ENCODE data around the gene FHAD1.
A peak's percentile ranks its signal among the peaks of the same experiment; 100 is the strongest.

The FHAD1 gene

DNA sequence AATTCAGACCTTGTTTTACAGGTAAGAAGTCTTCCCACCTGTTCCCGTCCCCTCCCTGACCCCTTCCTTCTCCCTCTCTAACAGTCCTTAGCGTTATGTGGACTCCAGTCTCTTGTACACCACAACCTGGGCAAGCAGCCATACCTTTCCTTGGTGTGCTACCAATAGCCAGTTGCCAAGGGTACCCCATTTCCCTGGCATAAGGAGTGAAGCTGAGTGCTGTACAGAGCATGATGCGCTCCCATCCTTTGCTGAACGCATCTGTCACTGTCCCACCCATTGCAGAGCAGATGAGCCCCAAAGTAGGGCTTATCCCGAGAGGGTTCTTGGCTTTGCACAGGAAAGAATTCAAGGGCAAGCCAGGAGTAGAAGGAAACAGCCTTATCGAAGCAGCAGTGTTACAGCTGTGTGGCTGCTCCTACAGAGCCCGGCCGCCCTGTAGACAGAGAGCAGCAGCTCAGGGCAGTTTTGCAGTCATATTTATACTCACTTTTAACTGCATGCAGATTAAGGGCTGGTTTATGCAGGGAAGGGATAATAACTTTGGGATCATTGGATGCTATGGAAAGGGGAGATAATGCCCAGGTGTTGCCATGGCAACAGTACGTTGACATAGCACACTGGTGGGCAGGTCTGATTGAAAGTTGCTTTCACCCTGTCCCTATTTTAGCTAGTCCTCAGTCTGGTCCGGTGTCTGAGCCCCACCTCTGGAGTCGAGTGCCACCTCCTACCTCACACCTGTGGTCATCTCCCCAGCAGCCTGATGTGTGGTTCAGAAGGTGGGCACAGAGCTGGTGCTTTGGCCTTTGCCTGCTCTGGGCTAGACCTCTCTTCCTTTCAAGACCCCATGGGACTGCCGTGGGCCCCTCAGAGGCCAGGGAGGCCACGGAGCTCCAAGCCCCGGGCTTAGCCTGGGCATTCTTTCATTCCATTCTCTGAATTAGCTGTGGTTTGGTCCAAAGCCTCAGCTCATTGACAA lies 5.1 kb downstream of the FHAD1 start:
- no peak for DNase-seq (ENCODE audit: low spot score in 2 of 2)
- Mint-ChIP-seq H3K36me3 (no peaks in the 10 kb centered on the region), H3K4me3 (no peak overlapping the region), H3K27me3 (peaks cover 24% of the 10 kb centered on the region), H3K4me1 (peaks cover 6% of the 10 kb centered on the region), H3K9me3 (no peaks in the 10 kb centered on the region), H3K27ac (no peak overlapping the region)
- no peak for ATAC-seq (ENCODE audit: low read depth)

DNA sequence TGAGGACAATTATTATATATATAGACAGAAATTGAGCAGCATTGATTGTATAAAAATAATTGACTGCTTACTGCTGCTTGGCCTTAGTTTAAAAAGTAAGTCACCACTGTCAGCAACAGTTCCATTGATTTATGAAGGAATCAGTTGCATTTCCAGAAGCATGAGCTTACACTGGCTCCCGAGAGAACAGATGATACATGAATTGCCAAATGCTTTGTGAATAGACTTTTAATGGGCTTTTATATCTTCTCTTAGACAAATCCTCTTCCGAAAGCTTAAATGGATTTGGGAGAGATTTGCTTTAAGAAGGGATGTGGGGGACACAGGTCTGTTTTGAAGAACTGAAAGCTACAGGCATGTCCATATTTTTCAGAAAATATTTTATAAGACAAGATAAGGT lies 7.5 kb downstream of the FHAD1 start:
- no peak overlapping the region for H3K4me3 Mint-ChIP-seq
- H3K27ac Mint-ChIP-seq, result no peak overlapping the region
- no peaks in the 10 kb centered on the region for H3K36me3 Mint-ChIP-seq
- ATAC-seq (ENCODE audit: low read depth) (no peak), DNase-seq (ENCODE audit: low spot score in 2 of 2) (no peak)
- H3K27me3 Mint-ChIP-seq, result peaks cover 21% of the 10 kb centered on the region
- H3K4me1 Mint-ChIP-seq, result peaks cover 3% of the 10 kb centered on the region
- no peaks in the 10 kb centered on the region for H3K9me3 Mint-ChIP-seq

DNA sequence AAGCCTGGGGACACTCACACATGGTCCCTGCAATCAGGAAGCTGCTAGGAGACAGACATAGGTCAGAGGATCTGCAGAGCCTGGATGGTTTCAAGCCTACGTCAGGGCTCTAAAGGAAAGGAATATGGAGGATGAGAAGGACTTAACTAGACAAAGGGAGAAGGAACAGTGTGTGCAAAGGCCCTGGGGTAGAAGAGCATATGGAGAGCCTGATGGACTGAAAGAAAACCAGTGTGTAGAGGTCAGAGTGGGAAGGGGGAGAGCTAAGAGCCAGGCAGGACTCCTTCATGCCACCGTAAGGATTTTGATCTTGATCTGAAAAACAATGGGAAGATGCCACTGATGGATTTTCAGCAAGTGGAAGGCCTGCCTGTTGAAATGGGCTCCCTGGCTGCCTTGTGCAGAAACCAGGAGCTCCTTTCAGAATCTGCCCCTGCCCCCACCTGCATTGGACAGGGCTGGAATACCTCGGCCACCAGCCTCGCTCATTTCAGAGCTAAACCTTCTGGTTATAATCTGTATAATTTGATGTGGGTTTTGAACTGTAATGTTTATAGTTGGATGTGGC lies 8.6 kb downstream of the FHAD1 start:
- DNase-seq (ENCODE audit: low spot score in 2 of 2), result no peak
- H3K27me3 Mint-ChIP-seq, result peaks cover 16% of the 10 kb centered on the region

DNA sequence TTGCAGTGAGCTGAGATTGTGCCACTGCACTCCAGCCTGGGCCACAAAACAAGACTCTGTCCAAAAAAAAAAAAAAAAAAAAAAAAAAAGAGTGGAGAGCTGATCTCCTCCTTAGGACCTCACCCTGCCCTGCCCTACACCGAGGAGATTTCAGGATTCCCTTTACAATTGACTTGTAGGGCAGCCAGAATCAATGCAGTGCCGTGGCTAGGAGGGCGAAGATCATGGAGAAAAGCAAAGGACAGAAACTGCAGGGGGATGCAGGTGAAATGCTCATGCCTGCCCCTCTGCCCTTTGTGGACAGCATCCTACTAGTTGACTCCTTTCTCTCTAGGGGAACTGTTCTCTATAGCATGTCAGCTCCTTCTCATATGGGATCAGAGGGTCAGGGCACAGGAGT lies 9.6 kb downstream of the FHAD1 start:
- peaks cover 22% of the 10 kb centered on the region for H3K27me3 Mint-ChIP-seq
- ATAC-seq (ENCODE audit: low read depth) (no peak), DNase-seq (ENCODE audit: low spot score in 2 of 2) (no peak)
- H3K9me3 Mint-ChIP-seq, result no peaks in the 10 kb centered on the region
- peaks cover 4% of the 10 kb centered on the region for H3K4me1 Mint-ChIP-seq
- no peaks in the 10 kb centered on the region for H3K36me3 Mint-ChIP-seq
- no peak overlapping the region for H3K27ac Mint-ChIP-seq
- no peak overlapping the region for H3K4me3 Mint-ChIP-seq

More for the DNA sequence above, 8.6 kb downstream of the FHAD1 start:
- no peaks in the 10 kb centered on the region for H3K9me3 Mint-ChIP-seq
- H3K36me3 Mint-ChIP-seq, result no peaks in the 10 kb centered on the region
- H3K27ac Mint-ChIP-seq, result no peak overlapping the region
- no peak overlapping the region for H3K4me3 Mint-ChIP-seq
- ATAC-seq (ENCODE audit: low read depth), result no peak
- H3K4me1 Mint-ChIP-seq, result peaks cover 3% of the 10 kb centered on the region

DNA sequence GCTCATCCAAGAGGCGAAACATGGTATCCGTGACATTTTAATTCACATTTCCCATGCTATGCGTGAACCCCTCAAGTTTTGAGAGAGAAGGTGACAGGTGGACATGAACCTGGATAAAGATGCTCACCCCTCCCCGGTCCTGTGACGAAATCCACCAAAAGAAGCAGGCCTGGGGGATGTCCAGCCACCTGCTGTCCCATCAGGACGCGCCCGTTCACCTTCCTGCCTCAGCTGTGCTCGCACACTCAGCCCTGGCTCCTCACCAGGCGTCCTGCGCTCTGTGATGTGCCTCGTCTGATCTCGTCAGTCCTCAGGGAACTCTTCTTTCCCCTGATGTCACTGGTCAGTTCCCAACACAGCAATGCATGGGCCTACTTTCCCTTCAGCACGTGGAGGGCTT lies 10.3 kb downstream of the FHAD1 start:
- no peak for ATAC-seq (ENCODE audit: low read depth)
- Mint-ChIP-seq H3K9me3 (no peaks in the 10 kb centered on the region), H3K4me3 (no peak overlapping the region), H3K27ac (no peak overlapping the region), H3K36me3 (no peaks in the 10 kb centered on the region), H3K4me1 (peaks cover 8% of the 10 kb centered on the region), H3K27me3 (peaks cover 22% of the 10 kb centered on the region)
- no peak for DNase-seq (ENCODE audit: low spot score in 2 of 2)

DNA sequence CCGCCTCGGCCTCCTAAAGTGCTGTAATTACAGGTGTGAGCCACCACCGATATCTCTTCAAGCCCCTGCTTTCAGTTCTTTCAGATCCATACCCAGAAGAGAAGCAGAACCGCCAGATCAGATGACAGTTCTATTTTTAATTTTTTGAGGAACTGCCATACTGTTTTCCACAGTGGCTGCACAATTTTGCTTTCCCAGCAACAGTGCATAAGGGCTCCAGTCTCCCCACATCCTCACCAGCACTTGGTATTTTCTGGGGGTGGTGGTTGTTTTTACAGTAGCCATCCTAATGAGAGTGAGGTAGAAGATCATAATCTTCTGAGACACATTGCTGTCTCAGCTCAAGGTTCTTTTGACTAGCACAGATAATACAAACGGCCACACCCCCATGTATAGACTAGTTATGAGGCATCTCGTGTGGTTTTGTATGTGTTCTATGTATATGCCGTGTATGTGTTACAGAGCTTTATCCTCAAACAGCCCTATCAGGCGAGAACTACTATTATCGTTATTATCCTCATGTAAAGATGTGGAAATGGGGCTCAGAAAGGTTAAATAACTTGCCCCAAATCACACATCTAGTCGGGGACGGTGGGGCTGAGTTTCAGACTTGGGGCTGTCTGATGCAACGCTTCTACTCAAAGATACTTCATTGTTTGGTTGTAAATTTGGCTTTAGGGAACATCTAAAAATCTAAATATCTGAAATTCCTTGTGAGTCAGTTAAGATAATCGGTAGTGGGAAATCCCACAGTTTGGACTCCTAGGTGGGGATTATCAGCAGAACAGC lies 12.0 kb downstream of the FHAD1 start:
- no peaks in the 10 kb centered on the region for H3K9me3 Mint-ChIP-seq
- no peak for DNase-seq (ENCODE audit: low spot score in 2 of 2)
- no peak overlapping the region for H3K27ac Mint-ChIP-seq
- ATAC-seq (ENCODE audit: low read depth), result no peak
- no peaks in the 10 kb centered on the region for H3K36me3 Mint-ChIP-seq
- no peak overlapping the region for H3K4me3 Mint-ChIP-seq
- peaks cover 5% of the 10 kb centered on the region for H3K4me1 Mint-ChIP-seq
- H3K27me3 Mint-ChIP-seq, result peaks cover 26% of the 10 kb centered on the region

DNA sequence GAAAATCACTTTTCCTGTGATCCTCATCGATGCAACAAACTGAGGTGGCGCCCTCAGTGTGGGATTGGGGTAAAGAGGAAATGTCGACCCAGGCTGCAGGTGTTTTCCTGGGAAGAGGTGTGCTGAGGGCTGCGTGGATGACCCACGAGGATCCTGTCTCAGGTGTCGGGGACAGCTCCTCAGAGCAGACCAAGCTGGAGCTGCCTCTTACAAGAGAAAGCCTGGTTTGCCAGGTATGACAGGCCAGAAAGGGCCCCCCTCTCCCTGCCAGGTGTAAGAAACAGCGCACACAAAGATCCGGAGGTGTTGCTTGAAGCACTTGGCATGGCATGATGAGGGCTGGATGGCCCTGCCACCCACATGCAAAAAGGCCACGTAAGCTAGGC lies 12.6 kb downstream of the FHAD1 start:
- no peak for ATAC-seq (ENCODE audit: low read depth)
- H3K27ac Mint-ChIP-seq, result no peak overlapping the region
- H3K9me3 Mint-ChIP-seq, result no peaks in the 10 kb centered on the region
- H3K4me3 Mint-ChIP-seq, result no peak overlapping the region
- H3K36me3 Mint-ChIP-seq, result no peaks in the 10 kb centered on the region
- peaks cover 27% of the 10 kb centered on the region for H3K27me3 Mint-ChIP-seq
- DNase-seq (ENCODE audit: low spot score in 2 of 2), result no peak
- H3K4me1 Mint-ChIP-seq, result peaks cover 5% of the 10 kb centered on the region

DNA sequence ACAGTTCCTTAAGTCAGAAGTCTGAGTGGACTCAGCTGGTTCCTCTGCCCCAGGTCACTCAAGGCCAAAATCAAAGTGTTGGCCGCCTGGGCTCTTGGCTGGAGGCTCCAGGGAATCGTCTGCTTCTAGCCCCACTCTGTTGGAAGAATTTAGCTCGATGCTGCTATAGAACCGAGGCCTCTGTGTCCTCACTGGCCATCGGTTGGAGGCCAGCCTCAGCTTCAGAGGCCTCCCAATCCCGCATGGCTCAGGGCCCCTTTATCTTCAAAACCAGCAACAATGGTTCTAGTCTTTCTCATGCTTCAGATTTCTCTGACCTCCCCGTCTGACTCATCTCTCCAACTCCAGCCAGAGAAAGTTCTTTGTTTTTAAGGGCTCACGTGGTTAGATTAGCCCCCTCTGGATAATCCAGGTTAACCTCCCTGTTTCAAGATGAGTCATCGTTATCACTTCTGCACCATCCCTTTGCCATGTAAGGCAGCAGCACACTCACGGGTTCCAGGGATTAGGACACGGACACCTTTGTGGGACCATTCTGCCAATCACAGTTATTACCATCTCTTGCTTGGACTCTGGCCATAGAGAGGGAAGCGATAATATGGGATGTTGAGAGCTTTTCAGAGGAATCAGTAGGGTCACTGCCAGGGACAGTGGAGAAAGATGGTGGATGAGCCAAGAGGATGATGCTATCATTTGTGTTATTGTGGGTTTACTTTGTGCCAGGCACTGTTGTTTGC lies 13.6 kb downstream of the FHAD1 start:
- H3K36me3 Mint-ChIP-seq, result no peaks in the 10 kb centered on the region
- no peak overlapping the region for H3K27ac Mint-ChIP-seq
- ATAC-seq (ENCODE audit: low read depth) (no peak), DNase-seq (ENCODE audit: low spot score in 2 of 2) (no peak)
- H3K9me3 Mint-ChIP-seq, result no peaks in the 10 kb centered on the region
- peaks cover 28% of the 10 kb centered on the region for H3K27me3 Mint-ChIP-seq
- H3K4me3 Mint-ChIP-seq, result no peak overlapping the region
- peaks cover 5% of the 10 kb centered on the region for H3K4me1 Mint-ChIP-seq

DNA sequence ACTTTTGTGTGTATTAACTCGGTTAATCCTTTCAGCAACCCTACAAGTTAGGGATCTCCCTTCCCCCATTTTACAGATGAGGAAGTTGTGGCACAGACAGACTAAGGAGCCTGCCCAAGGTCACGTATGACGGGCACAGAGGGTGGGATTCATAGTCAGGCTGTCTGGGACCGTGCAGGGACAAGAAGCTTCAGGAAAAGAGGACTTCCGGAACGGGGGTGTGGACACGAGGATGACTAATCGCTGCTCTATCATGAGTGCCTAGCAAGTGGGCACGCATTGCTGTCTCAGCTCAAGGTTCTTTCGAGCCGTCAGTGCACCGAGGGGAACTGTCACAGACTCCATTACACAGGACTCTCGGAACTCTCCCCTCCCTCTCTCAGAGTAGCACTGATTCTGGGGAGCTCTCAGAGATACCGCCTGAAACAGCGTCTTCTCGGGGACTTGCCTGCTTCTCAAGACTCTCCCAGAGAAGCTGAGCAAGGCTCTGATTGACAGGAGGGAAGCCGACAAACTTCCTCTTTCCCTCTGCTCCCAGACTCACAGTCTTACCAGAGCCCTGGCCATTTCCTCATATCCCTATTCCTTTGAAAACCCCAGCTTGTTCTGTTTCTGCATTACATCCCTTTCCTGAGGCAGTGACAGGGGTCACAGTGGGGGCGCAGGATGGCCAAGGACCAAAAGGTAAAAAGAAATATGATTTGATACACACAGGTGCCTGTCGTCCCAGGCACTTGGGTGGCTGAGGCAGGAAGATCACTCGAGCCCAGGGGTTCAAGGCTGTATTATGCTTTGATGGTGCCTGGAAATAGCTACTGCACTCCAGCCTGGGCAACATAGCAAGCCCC lies 14.4 kb downstream of the FHAD1 start:
- Mint-ChIP-seq H3K27me3 (peaks cover 26% of the 10 kb centered on the region), H3K4me3 (no peak overlapping the region), H3K9me3 (peaks cover 2% of the 10 kb centered on the region), H3K27ac (no peak overlapping the region), H3K36me3 (no peaks in the 10 kb centered on the region), H3K4me1 (peaks cover 5% of the 10 kb centered on the region)
- ATAC-seq (ENCODE audit: low read depth) (peak; percentile 26), DNase-seq (ENCODE audit: low spot score in 2 of 2) (no peak)

DNA sequence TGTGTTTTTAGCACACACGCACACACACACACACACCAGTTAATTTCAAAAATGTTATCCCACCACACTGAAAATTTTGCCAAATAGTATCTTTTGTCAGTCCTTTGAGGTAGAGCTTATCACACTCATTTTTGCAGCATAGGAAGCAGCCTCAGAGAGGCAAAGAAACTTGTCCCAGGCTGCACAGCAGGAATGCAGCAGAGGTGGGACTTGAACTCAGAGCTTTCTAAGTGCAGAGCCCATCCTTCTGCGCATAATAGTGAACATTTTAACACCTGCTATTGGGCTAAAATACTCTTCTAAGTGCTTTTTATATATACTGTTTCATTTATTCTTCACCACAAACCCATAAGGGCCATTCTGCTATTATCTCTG lies 15.0 kb downstream of the FHAD1 start:
- no peak overlapping the region for H3K4me3 Mint-ChIP-seq
- no peaks in the 10 kb centered on the region for H3K36me3 Mint-ChIP-seq
- ATAC-seq (ENCODE audit: low read depth), result no peak
- H3K27ac Mint-ChIP-seq, result no peak overlapping the region
- peaks cover 25% of the 10 kb centered on the region for H3K27me3 Mint-ChIP-seq
- H3K9me3 Mint-ChIP-seq, result peaks cover 3% of the 10 kb centered on the region
- no peak for DNase-seq (ENCODE audit: low spot score in 2 of 2)
- H3K4me1 Mint-ChIP-seq, result peaks cover 5% of the 10 kb centered on the region

DNA sequence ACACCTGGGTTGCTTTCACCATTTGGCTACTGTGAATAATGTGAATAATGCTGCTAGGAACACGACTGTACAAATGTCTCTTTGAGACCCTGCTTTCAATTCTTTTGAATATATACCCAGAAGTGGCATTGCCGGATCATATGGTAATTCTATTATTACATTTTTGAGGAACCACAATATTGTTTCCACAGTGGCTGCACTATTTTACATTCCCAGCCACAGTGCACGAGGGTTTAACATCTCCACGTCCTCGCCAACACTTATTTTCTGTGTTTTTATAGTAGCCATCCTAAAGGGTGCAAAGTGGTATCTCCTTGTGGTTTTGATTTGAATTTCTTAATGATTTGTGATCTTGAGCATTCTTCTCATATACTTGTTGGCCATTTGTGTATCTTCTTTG lies 15.7 kb downstream of the FHAD1 start:
- H3K9me3 Mint-ChIP-seq, result peaks cover 3% of the 10 kb centered on the region
- H3K36me3 Mint-ChIP-seq, result no peaks in the 10 kb centered on the region
- DNase-seq (ENCODE audit: low spot score in 2 of 2) (no peak), ATAC-seq (ENCODE audit: low read depth) (no peak)
- peaks cover 20% of the 10 kb centered on the region for H3K27me3 Mint-ChIP-seq
- no peak overlapping the region for H3K4me3 Mint-ChIP-seq
- H3K4me1 Mint-ChIP-seq, result peaks cover 5% of the 10 kb centered on the region
- no peak overlapping the region for H3K27ac Mint-ChIP-seq

DNA sequence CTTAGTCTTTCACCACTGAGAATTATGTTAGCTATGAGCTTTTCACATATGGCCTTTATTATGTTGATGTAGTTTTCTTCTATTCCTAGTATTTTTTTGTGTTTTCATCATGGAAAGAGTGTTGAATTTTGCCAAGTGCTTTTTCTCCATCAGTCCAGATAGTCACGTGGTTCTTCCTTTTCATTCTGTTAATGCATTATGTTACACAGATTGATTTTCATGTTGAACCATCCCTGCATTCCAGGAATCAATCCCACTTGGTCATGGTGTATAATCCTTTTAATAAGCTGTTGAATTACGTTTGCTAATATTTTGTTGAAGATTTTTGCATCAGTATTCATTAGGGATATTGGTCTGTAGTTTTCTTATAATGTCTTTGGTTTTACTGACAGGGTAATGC lies 17.7 kb downstream of the FHAD1 start:
- H3K27me3 Mint-ChIP-seq, result peaks cover 18% of the 10 kb centered on the region
- H3K27ac Mint-ChIP-seq, result no peak overlapping the region
- H3K36me3 Mint-ChIP-seq, result peaks cover 2% of the 10 kb centered on the region
- H3K4me1 Mint-ChIP-seq, result peaks cover 5% of the 10 kb centered on the region
- no peak for ATAC-seq (ENCODE audit: low read depth)
- no peak overlapping the region for H3K4me3 Mint-ChIP-seq
- H3K9me3 Mint-ChIP-seq, result peaks cover 5% of the 10 kb centered on the region
- no peak for DNase-seq (ENCODE audit: low spot score in 2 of 2)

DNA sequence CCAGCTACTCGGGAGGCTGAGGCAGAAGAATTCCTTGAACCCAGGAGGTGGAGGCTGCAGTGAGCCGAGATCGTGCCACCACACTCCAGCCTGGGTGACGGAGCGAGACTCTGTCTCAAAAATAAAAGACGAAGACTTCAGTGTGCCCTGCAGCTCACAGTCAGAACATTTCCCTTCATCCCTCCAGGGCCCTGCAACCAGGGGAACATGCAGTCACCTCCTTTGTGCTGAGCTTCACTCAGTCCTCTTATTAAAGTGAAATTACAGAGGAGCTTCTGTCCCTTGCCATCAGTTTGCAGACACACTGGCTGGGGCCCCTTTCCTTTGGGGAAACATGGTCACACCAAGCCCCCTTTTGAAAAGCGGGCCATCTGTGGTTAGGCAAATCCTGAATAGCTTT lies 24.2 kb downstream of the FHAD1 start:
- no peak for DNase-seq (ENCODE audit: low spot score in 2 of 2)
- Mint-ChIP-seq H3K9me3 (peaks cover 5% of the 10 kb centered on the region), H3K4me3 (no peak overlapping the region), H3K36me3 (peaks cover 2% of the 10 kb centered on the region), H3K27ac (no peak overlapping the region), H3K27me3 (peaks cover 18% of the 10 kb centered on the region), H3K4me1 (no peaks in the 10 kb centered on the region)
- ATAC-seq (ENCODE audit: low read depth), result no peak

Measured in memory B cell (primary cell).